ENCODE data around the gene OVCH2. TPM values are rescaled to one million over a fixed set of nuclear protein-coding genes. Genes with fewer than 3 reads are reported as not detected.

The OVCH2 gene
- total RNA-seq, 1 experiment from 2014 or later: 0.79 TPM

DNA sequence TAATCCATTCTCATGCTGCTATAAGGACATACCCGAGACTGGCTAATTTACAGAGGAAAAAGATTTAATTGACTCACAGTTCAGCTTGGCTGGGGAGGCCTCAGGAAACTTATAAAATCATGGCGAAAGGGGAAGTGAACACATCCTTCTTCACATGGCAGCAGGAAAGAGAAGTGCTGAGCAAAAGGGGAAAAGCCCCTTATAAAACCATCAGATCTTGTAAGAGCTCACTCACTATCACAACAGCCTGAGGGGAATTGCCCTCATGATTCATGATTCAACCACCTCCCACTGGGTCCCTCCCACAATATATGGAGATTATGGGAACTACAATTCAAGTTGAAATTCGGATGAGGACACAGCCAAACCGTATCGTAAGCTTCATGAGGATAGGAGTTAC, 29.2 kb downstream of the OVCH2 start:
- Mint-ChIP-seq H3K9me3 (ENCODE audit: unreplicated experiment) (no peaks in the 10 kb centered on the region), H3K4me1 (ENCODE audit: insufficient read depth, unreplicated experiment) (peaks cover 20% of the 10 kb centered on the region), H3K36me3 (ENCODE audit: insufficient read depth, unreplicated experiment) (no peaks in the 10 kb centered on the region), H3K4me3 (ENCODE audit: unreplicated experiment) (peak overlapping the region; percentile 15), H3K27ac (ENCODE audit: low read depth, unreplicated experiment) (peak overlapping the region; percentile 50), H3K27me3 (ENCODE audit: insufficient read depth, unreplicated experiment) (no peaks in the 10 kb centered on the region)
- BruUV-seq (replicated peaks): no TSS peak
- TF ChIP-seq, protein P1, sequence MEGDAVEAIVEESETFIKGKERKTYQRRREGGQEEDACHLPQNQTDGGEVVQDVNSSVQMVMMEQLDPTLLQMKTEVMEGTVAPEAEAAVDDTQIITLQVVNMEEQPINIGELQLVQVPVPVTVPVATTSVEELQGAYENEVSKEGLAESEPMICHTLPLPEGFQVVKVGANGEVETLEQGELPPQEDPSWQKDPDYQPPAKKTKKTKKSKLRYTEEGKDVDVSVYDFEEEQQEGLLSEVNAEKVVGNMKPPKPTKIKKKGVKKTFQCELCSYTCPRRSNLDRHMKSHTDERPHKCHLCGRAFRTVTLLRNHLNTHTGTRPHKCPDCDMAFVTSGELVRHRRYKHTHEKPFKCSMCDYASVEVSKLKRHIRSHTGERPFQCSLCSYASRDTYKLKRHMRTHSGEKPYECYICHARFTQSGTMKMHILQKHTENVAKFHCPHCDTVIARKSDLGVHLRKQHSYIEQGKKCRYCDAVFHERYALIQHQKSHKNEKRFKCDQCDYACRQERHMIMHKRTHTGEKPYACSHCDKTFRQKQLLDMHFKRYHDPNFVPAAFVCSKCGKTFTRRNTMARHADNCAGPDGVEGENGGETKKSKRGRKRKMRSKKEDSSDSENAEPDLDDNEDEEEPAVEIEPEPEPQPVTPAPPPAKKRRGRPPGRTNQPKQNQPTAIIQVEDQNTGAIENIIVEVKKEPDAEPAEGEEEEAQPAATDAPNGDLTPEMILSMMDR (IDR thresholded peaks at IDR 0.05; ENCODE audit: unreplicated experiment): no peak
- intact Hi-C loops (cut with micrococcal nuclease): no loop called here
- DNase-seq (ENCODE audit: unreplicated experiment): peak; percentile 95
- POLR2A ChIA-PET: interaction anchor here (0.7 kb wide), 1 partner anchor 220 kb away, joined by 3 read pairs; no protein-coding TSS in a partner anchor
- CTCF ChIA-PET: interaction anchor here (0.6 to 4.4 kb wide), 15 partner anchors 10 to 865 kb away, joined by 3 to 35 read pairs (median 5); no protein-coding TSS in a partner anchor

DNA sequence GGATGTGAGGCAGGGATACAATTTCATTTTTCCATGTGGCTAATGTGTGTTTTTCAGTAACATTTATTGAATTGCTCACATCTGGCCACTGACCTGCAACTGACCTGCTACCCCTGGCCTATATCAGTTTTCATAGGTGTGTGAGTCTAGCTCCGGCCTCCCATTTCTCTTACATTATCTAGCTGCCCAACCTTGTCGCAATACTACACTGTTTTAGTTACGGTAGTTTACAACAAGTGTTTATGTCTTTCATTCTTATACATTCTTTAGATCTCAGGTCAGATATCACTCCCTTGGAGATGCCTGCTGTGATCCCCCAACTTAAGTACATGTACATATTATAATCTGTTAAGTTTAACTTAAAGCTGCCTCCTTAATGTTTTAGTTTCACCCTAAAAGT, 30.6 kb downstream of the OVCH2 start:
- TF ChIP-seq, protein P1 (IDR thresholded peaks at IDR 0.05; ENCODE audit: unreplicated experiment): no peak
- no peak for DNase-seq (ENCODE audit: unreplicated experiment)
- H3K27ac Mint-ChIP-seq (ENCODE audit: low read depth, unreplicated experiment): no peak overlapping the region
- H3K27me3 Mint-ChIP-seq (ENCODE audit: insufficient read depth, unreplicated experiment): no peaks in the 10 kb centered on the region
- ChIA-PET POLR2A (no interaction called here), CTCF (interaction anchor here (0.7 to 4.4 kb wide), 10 partner anchors 9 to 920 kb away, joined by 3 to 35 read pairs (median 4); no protein-coding TSS in a partner anchor)
- no peak overlapping the region for H3K4me3 Mint-ChIP-seq (ENCODE audit: unreplicated experiment)
- H3K4me1 Mint-ChIP-seq (ENCODE audit: insufficient read depth, unreplicated experiment): peaks cover 20% of the 10 kb centered on the region
- H3K36me3 Mint-ChIP-seq (ENCODE audit: insufficient read depth, unreplicated experiment): no peaks in the 10 kb centered on the region
- no peaks in the 10 kb centered on the region for H3K9me3 Mint-ChIP-seq (ENCODE audit: unreplicated experiment)
- intact Hi-C loops (cut with micrococcal nuclease): no loop called here
- BruUV-seq (replicated peaks): no TSS peak

- Mint-ChIP-seq H3K4me3 (ENCODE audit: unreplicated experiment) (no peak overlapping the region), H3K27ac (ENCODE audit: low read depth, unreplicated experiment) (no peak overlapping the region), H3K9me3 (ENCODE audit: unreplicated experiment) (no peaks in the 10 kb centered on the region), H3K27me3 (ENCODE audit: insufficient read depth, unreplicated experiment) (no peaks in the 10 kb centered on the region), H3K36me3 (ENCODE audit: insufficient read depth, unreplicated experiment) (no peaks in the 10 kb centered on the region), H3K4me1 (ENCODE audit: insufficient read depth, unreplicated experiment) (peaks cover 20% of the 10 kb centered on the region)
- BruUV-seq (replicated peaks): no TSS peak
- intact Hi-C loops (cut with micrococcal nuclease): no loop called here
- ChIA-PET POLR2A (no interaction called here), CTCF (interaction anchor here (0.7 kb wide), 1 partner anchor 20 kb away, joined by 3 read pairs; no protein-coding TSS in a partner anchor)
- no peak for DNase-seq (ENCODE audit: unreplicated experiment)
- TF ChIP-seq, protein P1 (IDR thresholded peaks at IDR 0.05; ENCODE audit: unreplicated experiment): no peak
These were observed 32.4 kb downstream of the OVCH2 start for GRCh38 chr11:7673724-7674434.

GRCh38 chr11:7672960-7673723, 33.1 kb downstream of the OVCH2 start, which contains the start of gene CYB5R2:
CYB5R2 (minus strand) TSS chr11:7673500; CDS start chr11:7672825, 675 bp downstream.
- intact Hi-C loops (cut with micrococcal nuclease): no loop called here
- BruUV-seq (replicated peaks): no TSS peak
- Mint-ChIP-seq H3K36me3 (ENCODE audit: insufficient read depth, unreplicated experiment) (no peaks in the 10 kb centered on the region), H3K9me3 (ENCODE audit: unreplicated experiment) (no peaks in the 10 kb centered on the region), H3K27me3 (ENCODE audit: insufficient read depth, unreplicated experiment) (no peaks in the 10 kb centered on the region), H3K27ac (ENCODE audit: low read depth, unreplicated experiment) (no peak within 1 kb of the TSS), H3K4me3 (ENCODE audit: unreplicated experiment) (no peak within 1 kb of the TSS), H3K4me1 (ENCODE audit: insufficient read depth, unreplicated experiment) (peaks cover 20% of the 10 kb centered on the region)
- TF ChIP-seq, protein P1 (IDR thresholded peaks at IDR 0.05; ENCODE audit: unreplicated experiment): no peak
- no peak for DNase-seq (ENCODE audit: unreplicated experiment)
- ChIA-PET CTCF (interaction anchor here (0.7 to 10.2 kb wide), 2 partner anchors 101 to 188 kb away, joined by 3 to 182 read pairs; no protein-coding TSS in a partner anchor), POLR2A (no interaction called here)
